HG02798 (cell line): ENCODE data around the gene FOXC2.

Experiments used
- ATAC-seq: cut with Tn5 transposase; IDR thresholded peaks from one replicate; pipeline ENCODE4 v1.9.1; 2021; ENCODE audit warnings: mild to moderate bottlenecking; ENCODE audit not compliant: unreplicated experiment, poor library complexity

FOXC2 gene

GRCh38 chr16:86566601-86566965 lies at the start of gene FOXC2:
FOXC2 (plus strand) TSS chr16:86566829; CDS start chr16:86567336, 507 bp downstream.
- ATAC-seq = no peak

GRCh38 chr16:86517033-86517432 lies 49.6 kb upstream of the FOXC2 start:
- no peak for ATAC-seq

GRCh38 chr16:86517652-86518258 lies 48.9 kb upstream of the FOXC2 start:
- no peak for ATAC-seq

- ATAC-seq = no peak
Measured at GRCh38 chr16:86519007-86519648, 47.5 kb upstream of the FOXC2 start.

- ATAC-seq = no peak
Measured at GRCh38 chr16:86519649-86520316, 46.8 kb upstream of the FOXC2 start.

- no peak for ATAC-seq
Measured at GRCh38 chr16:86520317-86521210, 46.1 kb upstream of the FOXC2 start.

GRCh38 chr16:86521236-86522197 lies 45.1 kb upstream of the FOXC2 start:
- no peak for ATAC-seq

GRCh38 chr16:86522634-86523033 lies 44.0 kb upstream of the FOXC2 start:
- ATAC-seq = no peak

- no peak for ATAC-seq
Measured at GRCh38 chr16:86523166-86523740, 43.4 kb upstream of the FOXC2 start.

GRCh38 chr16:86524029-86524428 lies 42.6 kb upstream of the FOXC2 start:
- no peak for ATAC-seq

GRCh38 chr16:86525696-86526095 lies 40.9 kb upstream of the FOXC2 start:
- no peak for ATAC-seq

GRCh38 chr16:86527366-86527765 lies 39.3 kb upstream of the FOXC2 start:
- ATAC-seq = no peak

- no peak for ATAC-seq
Measured at GRCh38 chr16:86528061-86528929, 38.3 kb upstream of the FOXC2 start.

- no peak for ATAC-seq
Measured at GRCh38 chr16:86529160-86529559, 37.5 kb upstream of the FOXC2 start.

GRCh38 chr16:86530251-86531190 lies 36.1 kb upstream of the FOXC2 start:
- ATAC-seq = no peak

GRCh38 chr16:86531191-86531545 lies 35.5 kb upstream of the FOXC2 start:
- ATAC-seq = no peak
